HepG2 (cell line): ENCODE measurements around the gene BTF3L4. TPM values are rescaled to one million over a fixed set of nuclear protein-coding genes. Genes with fewer than 3 reads are reported as not detected.
"Not testable (repeated sequence)": the region's sequence is repeated elsewhere in the genome, so short reads cannot be mapped to it uniquely, and the experiment has no call there.

Source experiments
- ATAC-seq: fragments of 200-7000 bp; cut with Tn5 transposase; 3 replicates; pipeline ENCODE4 v1.9.1; 2020; ENCODE audit warnings: mild to moderate bottlenecking, moderate library complexity
- BruUV-seq: library from RNA; stranded (reverse); fragments of 400-500 nt; replicated peaks from 2 replicates; lab custom pipeline; 2021; lab: Mats Ljungman, UMichigan
- CTCF ChIA-PET: fragments of 300-600 bp; formaldehyde crosslinking; extraction: SDS; loops from one replicate; lab custom pipeline; 2021; ENCODE audit warnings: low total read pairs, inconsistent platforms, low intra/inter-chr PET ratio; lab: Yijun Ruan, JAX
- POLR2A ChIA-PET: fragments of 350-600 bp; sonication (Branson Sonifier 250); formaldehyde crosslinking; loops from one replicate; lab custom pipeline; 2020; ENCODE audit warnings: antibody characterized with exemption, inconsistent platforms; lab: Yijun Ruan, JAX
- DNase-seq: peaks from one replicate; pipeline ENCODE4 v3.0.0-alpha.2; 2015; ENCODE audit warnings: low spot score
- FAIRE-seq: peaks from 3 replicates; lab custom pipeline; 2011; peaks lifted over from hg19 to GRCh38; lab: Jason Lieb, UNC
- H2AFZ ChIP-seq: one replicate; pipeline ENCODE4 v1.6.1; 2011; ENCODE audit warnings: low read length, inconsistent platforms
- H3K27ac ChIP-seq: fragments of 300-600 bp; 3 replicates; pipeline ENCODE4 v1.8.0; 2011; ENCODE audit warnings: mixed run types, mild to moderate bottlenecking, mixed read lengths, low read length, inconsistent platforms; ENCODE audit not compliant: insufficient read depth; ENCODE audit errors: extremely low read length
- H3K27me3 ChIP-seq, 2 experiments: fragments of 200-600 bp in 1 of 2; 2 replicates in 1 of 2; 3 replicates in 1 of 2; pipeline versions ENCODE4 v1.6.0 to v1.8.0; 2011; ENCODE audit warnings: low read length in 2 of 2, mild to moderate bottlenecking in 2 of 2, moderate library complexity in 2 of 2, inconsistent platforms in 1 of 2; ENCODE audit not compliant: insufficient read depth in 2 of 2, control insufficient read depth in 1 of 2
- H3K36me3 ChIP-seq, 2 experiments: fragments of 200-600 bp in 1 of 2; replicated peaks in 1 of 2; 2 replicates in 1 of 2; 3 replicates in 1 of 2; pipeline versions ENCODE4 v1.5.1 to v1.8.0; 2011; ENCODE audit warnings: low read length in 2 of 2, inconsistent platforms in 1 of 2; ENCODE audit not compliant: insufficient read depth in 2 of 2, control insufficient read depth in 1 of 2
- H3K4me1 ChIP-seq: 2 replicates; pipeline ENCODE4 v1.5.1; 2012; ENCODE audit warnings: low read length, inconsistent platforms; ENCODE audit not compliant: insufficient read depth
- H3K4me2 ChIP-seq: 2 replicates; pipeline ENCODE4 v1.6.0; 2011; ENCODE audit warnings: low read depth, low read length, inconsistent platforms
- H3K4me3 ChIP-seq, 3 experiments: fragments of 200-600 bp in 1 of 3; sonication (generic), shearing (Covaris generic) in 1 of 3; replicated peaks in 1 of 3; 2 replicates each; pipeline ENCODE4 v1.5.1; 2011 to 2016; ENCODE audit warnings: low read length in 3 of 3, inconsistent platforms in 2 of 3, low read depth in 2 of 3, mild to moderate bottlenecking in 2 of 3, control low read depth in 1 of 3, mixed read lengths in 1 of 3; ENCODE audit not compliant: insufficient read depth in 1 of 3
- H3K79me2 ChIP-seq: one replicate; pipeline ENCODE4 v1.6.1; 2011; ENCODE audit warnings: low read length, inconsistent platforms; ENCODE audit not compliant: insufficient read depth
- H3K9ac ChIP-seq: 2 replicates; pipeline ENCODE4 v1.6.0; 2011; ENCODE audit warnings: mild to moderate bottlenecking, low read depth, low read length, inconsistent platforms; ENCODE audit not compliant: insufficient read depth
- H3K9me3 ChIP-seq: 2 replicates; pipeline ENCODE4 v1.5.1; 2012; ENCODE audit warnings: mild to moderate bottlenecking, low read length
- H4K20me1 ChIP-seq: 2 replicates; pipeline ENCODE4 v1.6.0; 2011; ENCODE audit warnings: inconsistent platforms, mild to moderate bottlenecking, low read length, moderate library complexity; ENCODE audit not compliant: insufficient read depth
- BHLHE40 ChIP-seq: IDR thresholded peaks from 2 replicates; pipeline ENCODE4 v1.6.1; 2011; ENCODE audit warnings: low read length, improper control_type of control experiment
- CEBPG ChIP-seq: IDR thresholded peaks from 2 replicates; pipeline ENCODE4 v1.6.1; 2016
- CHD4 ChIP-seq: fragments of 200-600 bp; sonication (generic); IDR thresholded peaks from 2 replicates; pipeline ENCODE4 v1.7.0; 2017; ENCODE audit warnings: mild to moderate bottlenecking, low read length, borderline replicate concordance
- PHF21A ChIP-seq: sonication (generic); formaldehyde crosslinking; IDR thresholded peaks from 2 replicates; pipeline ENCODE4 v1.5.0; 2020; ENCODE audit warnings: mild to moderate bottlenecking, missing genetic modification reagents
- SALL1 ChIP-seq: sonication (generic); formaldehyde crosslinking; IDR thresholded peaks from 2 replicates; pipeline ENCODE4 v1.8.0; 2022; ENCODE audit warnings: mild to moderate bottlenecking, missing genetic modification reagents
- SIX1 ChIP-seq: sonication (generic); formaldehyde crosslinking; IDR thresholded peaks from 2 replicates; pipeline ENCODE4 v1.4.0; 2020; ENCODE audit warnings: missing genetic modification reagents, borderline replicate concordance
- SOX13 ChIP-seq, 3 experiments: fragments of 450-650 bp in 1 of 3; sonication (generic) in 1 of 3; formaldehyde crosslinking in 1 of 3; IDR thresholded peaks in 2 of 3; conservative IDR thresholded peaks in 1 of 3; 2 replicates each; pipeline versions ENCODE4 v1.5.0 to v1.6.1; 2016 to 2020; ENCODE audit warnings: antibody characterized with exemption in 1 of 3, mild to moderate bottlenecking in 1 of 3, missing compliant biosample characterization in 1 of 3, missing genetic modification reagents in 1 of 3, moderate library complexity in 1 of 3
- SOX6 ChIP-seq, 2 experiments: fragments of 450-650 bp in 1 of 2; sonication (generic) in 1 of 2; formaldehyde crosslinking in 1 of 2; IDR thresholded peaks; 2 replicates each; pipeline versions ENCODE4 v1.4.0 to v1.6.1; 2017 to 2020; ENCODE audit warnings: antibody characterized with exemption in 1 of 2, mild to moderate bottlenecking in 1 of 2, missing genetic modification reagents in 1 of 2
- WGBS: methylation state at CpG from one replicate; pipeline ENCODE4 v1.1.6; 2017; ENCODE audit warnings: low lambda C conversion rate; 5-methylcytosine and 5-hydroxymethylcytosine counted together
- in situ Hi-C: cut with HindIII; loops from 2 replicates; pipeline ENCODE4 v1.10.0; 2017; ENCODE audit warnings: low pct_unique_long_range_greater_than_20kb; ENCODE audit not compliant: extremely low pct_ligation_motif_present
- intact Hi-C: fragments of 100-400 bp; cut with micrococcal nuclease; formaldehyde crosslinking; loops from one replicate; pipeline ENCODE4 v1.10.0; 2022; ENCODE audit not compliant: unreplicated experiment
- polyA plus RNA-seq, 8 experiments: library from polyadenylated mRNA; depleted of rRNA in 3 of 8; stranded (reverse) in 7 of 8; unstranded in 1 of 8; fragments of >200 nt; fragmentation: Illumina TruSeq in 4 of 8; extraction: Trizol in 4 of 8; gene quantifications; 2 replicates each; pipeline versions ENCODE4 v1.2.1 to v1.2.3, GENCODE V29; 2011 to 2016; ENCODE audit warnings: low read depth in 4 of 8, missing spikeins in 1 of 8, mixed read lengths in 1 of 8; ENCODE audit not compliant: insufficient read depth in 1 of 8
- total RNA-seq, 5 experiments: library from RNA; depleted of rRNA; stranded (reverse); fragments of >200 nt; fragmentation: Illumina TruSeq; extraction: Trizol; gene quantifications; 2 replicates each; pipeline ENCODE4 v1.2.3, GENCODE V29; 2016; ENCODE audit warnings: low read depth in 1 of 5
- TF ChIP-seq, protein P1 (sequence below): IDR thresholded peaks from 2 replicates; pipeline ENCODE4 v1.4.0; 2020; ENCODE audit warnings: mild to moderate bottlenecking, missing genetic modification reagents
- TF ChIP-seq, protein P2 (sequence below), 2 experiments: sonication (generic) in 1 of 2; formaldehyde crosslinking in 1 of 2; IDR thresholded peaks; 2 replicates each; pipeline versions ENCODE4 v1.4.0 to v1.6.1; 2016 to 2020; ENCODE audit warnings: borderline replicate concordance in 1 of 2, low read depth in 1 of 2, mild to moderate bottlenecking in 1 of 2, missing genetic modification reagents in 1 of 2

Gene BTF3L4
- total and polyA plus RNA-seq, 2 of the 13 experiments (the other 11 are each of a cell fraction or from before 2014, with no cell fraction given) = 59.0 to 74.3 TPM

DNA sequence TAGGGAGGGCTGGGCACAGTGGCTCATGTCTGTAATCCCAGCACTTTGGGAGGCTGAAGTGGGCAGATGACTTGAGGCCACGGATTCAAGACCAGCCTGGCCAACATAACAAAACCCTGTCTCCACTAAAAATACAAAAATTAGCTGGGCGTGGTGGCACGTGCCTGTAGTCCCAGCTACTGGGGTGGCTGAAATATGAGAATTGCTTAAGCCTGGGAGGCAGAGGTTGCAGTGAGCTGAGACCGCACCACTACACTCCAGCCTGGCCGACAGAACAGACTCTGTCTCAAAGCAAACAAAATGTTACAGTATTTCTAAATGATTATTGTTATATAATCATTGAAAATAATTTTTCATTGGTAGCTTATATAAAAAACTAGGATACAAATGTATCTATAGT lies 27.3 kb upstream of the BTF3L4 start:
- in situ Hi-C loops; H4K20me1 ChIP-seq; BruUV-seq; H3K9ac ChIP-seq; CTCF ChIA-PET; H3K4me3 ChIP-seq; ATAC-seq; H3K9me3 ChIP-seq; H2AFZ ChIP-seq; H3K27me3 ChIP-seq; TF ChIP-seq SOX6, SOX13 (IDR thresholded peaks at IDR 0.05): not testable (repeated sequence)
- H3K36me3 ChIP-seq = peaks cover 1 to 22% of the 10 kb centered on the region in 2 experiments; a peak in 2 of 5 replicates
- peaks cover 35% of the 10 kb centered on the region for H3K79me2 ChIP-seq
- intact Hi-C loops = loop anchor here (2.0 kb wide), 1 partner anchor 26 kb away; the partner anchor contains the start of gene TXNDC12
- peak; percentile 34 for DNase-seq
- peak overlapping the region; percentile 25 for H3K4me2 ChIP-seq
- peaks cover 52% of the 10 kb centered on the region for H3K4me1 ChIP-seq
- peak; percentile 47 for FAIRE-seq
- TF ChIP-seq PHF21A (CRISPR knock-in tag) (0 out of 2 replicates have a peak, but pooled peaks have one; percentile 39), SIX1 (CRISPR knock-in tag) (peak; percentile 59; the same call in 1 of the 2 replicates), BHLHE40 (peak; percentile 55; the same call in 1 of the 2 replicates), SALL1 (CRISPR knock-in tag) (peak; percentile 47), SOX6 (CRISPR knock-in tag; IDR thresholded peaks at IDR 0.05) (peak; percentile 23; the same call in 1 of the 2 replicates), SOX13 (CRISPR knock-in tag; conservative IDR thresholded peaks at IDR 0.05 in 1 of 2, IDR thresholded peaks at IDR 0.05 in 1 of 2) (peak in 1 of 2 experiments; percentile 59; a peak in 2 of 4 replicates), CHD4 (peak; percentile 35; the same call in 1 of the 2 replicates), CEBPG (CRISPR knock-in tag) (peak; percentile 43; the same call in 1 of the 2 replicates)
- TF ChIP-seq, protein P1, sequence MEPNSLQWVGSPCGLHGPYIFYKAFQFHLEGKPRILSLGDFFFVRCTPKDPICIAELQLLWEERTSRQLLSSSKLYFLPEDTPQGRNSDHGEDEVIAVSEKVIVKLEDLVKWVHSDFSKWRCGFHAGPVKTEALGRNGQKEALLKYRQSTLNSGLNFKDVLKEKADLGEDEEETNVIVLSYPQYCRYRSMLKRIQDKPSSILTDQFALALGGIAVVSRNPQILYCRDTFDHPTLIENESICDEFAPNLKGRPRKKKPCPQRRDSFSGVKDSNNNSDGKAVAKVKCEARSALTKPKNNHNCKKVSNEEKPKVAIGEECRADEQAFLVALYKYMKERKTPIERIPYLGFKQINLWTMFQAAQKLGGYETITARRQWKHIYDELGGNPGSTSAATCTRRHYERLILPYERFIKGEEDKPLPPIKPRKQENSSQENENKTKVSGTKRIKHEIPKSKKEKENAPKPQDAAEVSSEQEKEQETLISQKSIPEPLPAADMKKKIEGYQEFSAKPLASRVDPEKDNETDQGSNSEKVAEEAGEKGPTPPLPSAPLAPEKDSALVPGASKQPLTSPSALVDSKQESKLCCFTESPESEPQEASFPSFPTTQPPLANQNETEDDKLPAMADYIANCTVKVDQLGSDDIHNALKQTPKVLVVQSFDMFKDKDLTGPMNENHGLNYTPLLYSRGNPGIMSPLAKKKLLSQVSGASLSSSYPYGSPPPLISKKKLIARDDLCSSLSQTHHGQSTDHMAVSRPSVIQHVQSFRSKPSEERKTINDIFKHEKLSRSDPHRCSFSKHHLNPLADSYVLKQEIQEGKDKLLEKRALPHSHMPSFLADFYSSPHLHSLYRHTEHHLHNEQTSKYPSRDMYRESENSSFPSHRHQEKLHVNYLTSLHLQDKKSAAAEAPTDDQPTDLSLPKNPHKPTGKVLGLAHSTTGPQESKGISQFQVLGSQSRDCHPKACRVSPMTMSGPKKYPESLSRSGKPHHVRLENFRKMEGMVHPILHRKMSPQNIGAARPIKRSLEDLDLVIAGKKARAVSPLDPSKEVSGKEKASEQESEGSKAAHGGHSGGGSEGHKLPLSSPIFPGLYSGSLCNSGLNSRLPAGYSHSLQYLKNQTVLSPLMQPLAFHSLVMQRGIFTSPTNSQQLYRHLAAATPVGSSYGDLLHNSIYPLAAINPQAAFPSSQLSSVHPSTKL (CRISPR knock-in tag) = peak; percentile 3; the same call in 1 of the 2 replicates
- TF ChIP-seq, protein P2, sequence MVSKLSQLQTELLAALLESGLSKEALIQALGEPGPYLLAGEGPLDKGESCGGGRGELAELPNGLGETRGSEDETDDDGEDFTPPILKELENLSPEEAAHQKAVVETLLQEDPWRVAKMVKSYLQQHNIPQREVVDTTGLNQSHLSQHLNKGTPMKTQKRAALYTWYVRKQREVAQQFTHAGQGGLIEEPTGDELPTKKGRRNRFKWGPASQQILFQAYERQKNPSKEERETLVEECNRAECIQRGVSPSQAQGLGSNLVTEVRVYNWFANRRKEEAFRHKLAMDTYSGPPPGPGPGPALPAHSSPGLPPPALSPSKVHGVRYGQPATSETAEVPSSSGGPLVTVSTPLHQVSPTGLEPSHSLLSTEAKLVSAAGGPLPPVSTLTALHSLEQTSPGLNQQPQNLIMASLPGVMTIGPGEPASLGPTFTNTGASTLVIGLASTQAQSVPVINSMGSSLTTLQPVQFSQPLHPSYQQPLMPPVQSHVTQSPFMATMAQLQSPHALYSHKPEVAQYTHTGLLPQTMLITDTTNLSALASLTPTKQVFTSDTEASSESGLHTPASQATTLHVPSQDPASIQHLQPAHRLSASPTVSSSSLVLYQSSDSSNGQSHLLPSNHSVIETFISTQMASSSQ (IDR thresholded peaks at IDR 0.05; ENCODE audit: low read depth) = 0 out of 2 replicates have a peak, but pooled peaks have one; percentile 2
- TF ChIP-seq, protein P2 (CRISPR knock-in tag; IDR thresholded peaks at IDR 0.05; ENCODE audit: borderline replicate concordance) = not testable (repeated sequence)
- 23% methylated on average over 5 of the region's 5 CpGs for WGBS
- H3K27ac ChIP-seq = peak overlapping the region; percentile 41
- POLR2A ChIA-PET = interaction anchor here (1.1 to 2.7 kb wide), 3 partner anchors 8 to 28 kb away, joined by 3 to 15 read pairs (median 3); partner anchors contain the start of gene TXNDC12
